MM.1S (cell line): Measurements from ENCODE around the gene NAA10.

Experiments used
- EZH2 ChIP-seq: fragments of 300-600 bp; sonication (generic); optimal IDR thresholded peaks from 2 replicates; pipeline ENCODE3; 2017; ENCODE audit warnings: low read depth, mild to moderate bottlenecking, antibody characterized with exemption, low read length, mixed read lengths
- TF ChIP-seq, protein P1 (sequence below): fragments of 300-600 bp; sonication (generic); IDR thresholded peaks from 2 replicates; pipeline ENCODE4 v1.5.1; 2016; ENCODE audit warnings: antibody characterized with exemption, low read length, mixed read lengths

DNA sequence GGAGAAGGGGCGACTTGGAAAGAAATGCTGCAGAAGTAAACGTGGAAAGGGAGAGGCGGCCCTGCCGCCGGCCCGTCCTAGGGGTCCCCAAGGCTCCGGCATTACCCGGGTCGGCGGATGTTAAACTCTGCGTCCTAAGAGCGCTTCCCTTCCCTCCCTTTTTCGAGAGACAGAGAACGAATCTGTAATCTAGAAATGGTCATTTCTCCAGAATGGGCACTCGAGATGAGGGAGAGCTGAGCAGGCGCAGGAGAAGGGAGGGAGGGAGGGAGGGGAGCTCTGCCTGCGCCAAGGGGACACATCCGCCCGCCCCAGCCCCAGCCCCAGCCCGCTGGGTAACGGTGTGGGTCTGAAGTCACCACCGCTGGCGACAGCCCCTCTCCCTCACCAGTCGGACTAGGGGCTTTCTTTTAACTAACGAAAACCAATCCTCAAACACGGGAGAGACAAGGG lies 35.1 kb upstream of the NAA10 start:
- TF ChIP-seq, protein P1, sequence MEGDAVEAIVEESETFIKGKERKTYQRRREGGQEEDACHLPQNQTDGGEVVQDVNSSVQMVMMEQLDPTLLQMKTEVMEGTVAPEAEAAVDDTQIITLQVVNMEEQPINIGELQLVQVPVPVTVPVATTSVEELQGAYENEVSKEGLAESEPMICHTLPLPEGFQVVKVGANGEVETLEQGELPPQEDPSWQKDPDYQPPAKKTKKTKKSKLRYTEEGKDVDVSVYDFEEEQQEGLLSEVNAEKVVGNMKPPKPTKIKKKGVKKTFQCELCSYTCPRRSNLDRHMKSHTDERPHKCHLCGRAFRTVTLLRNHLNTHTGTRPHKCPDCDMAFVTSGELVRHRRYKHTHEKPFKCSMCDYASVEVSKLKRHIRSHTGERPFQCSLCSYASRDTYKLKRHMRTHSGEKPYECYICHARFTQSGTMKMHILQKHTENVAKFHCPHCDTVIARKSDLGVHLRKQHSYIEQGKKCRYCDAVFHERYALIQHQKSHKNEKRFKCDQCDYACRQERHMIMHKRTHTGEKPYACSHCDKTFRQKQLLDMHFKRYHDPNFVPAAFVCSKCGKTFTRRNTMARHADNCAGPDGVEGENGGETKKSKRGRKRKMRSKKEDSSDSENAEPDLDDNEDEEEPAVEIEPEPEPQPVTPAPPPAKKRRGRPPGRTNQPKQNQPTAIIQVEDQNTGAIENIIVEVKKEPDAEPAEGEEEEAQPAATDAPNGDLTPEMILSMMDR = no peak
- no peak for TF ChIP-seq EZH2
